ENCODE results near the gene NR2C2.

Gene NR2C2

GRCh38 chr3:15010664-15011063 lies 63.3 kb downstream of the NR2C2 start:
- TF ChIP-seq, protein P1, sequence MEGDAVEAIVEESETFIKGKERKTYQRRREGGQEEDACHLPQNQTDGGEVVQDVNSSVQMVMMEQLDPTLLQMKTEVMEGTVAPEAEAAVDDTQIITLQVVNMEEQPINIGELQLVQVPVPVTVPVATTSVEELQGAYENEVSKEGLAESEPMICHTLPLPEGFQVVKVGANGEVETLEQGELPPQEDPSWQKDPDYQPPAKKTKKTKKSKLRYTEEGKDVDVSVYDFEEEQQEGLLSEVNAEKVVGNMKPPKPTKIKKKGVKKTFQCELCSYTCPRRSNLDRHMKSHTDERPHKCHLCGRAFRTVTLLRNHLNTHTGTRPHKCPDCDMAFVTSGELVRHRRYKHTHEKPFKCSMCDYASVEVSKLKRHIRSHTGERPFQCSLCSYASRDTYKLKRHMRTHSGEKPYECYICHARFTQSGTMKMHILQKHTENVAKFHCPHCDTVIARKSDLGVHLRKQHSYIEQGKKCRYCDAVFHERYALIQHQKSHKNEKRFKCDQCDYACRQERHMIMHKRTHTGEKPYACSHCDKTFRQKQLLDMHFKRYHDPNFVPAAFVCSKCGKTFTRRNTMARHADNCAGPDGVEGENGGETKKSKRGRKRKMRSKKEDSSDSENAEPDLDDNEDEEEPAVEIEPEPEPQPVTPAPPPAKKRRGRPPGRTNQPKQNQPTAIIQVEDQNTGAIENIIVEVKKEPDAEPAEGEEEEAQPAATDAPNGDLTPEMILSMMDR (IDR thresholded peaks at IDR 0.05), result no peak
- TF ChIP-seq ZFX (IDR thresholded peaks at IDR 0.05; ENCODE audit: borderline replicate concordance), result no peak
- H3K27ac ChIP-seq, result no peak overlapping the region

DNA sequence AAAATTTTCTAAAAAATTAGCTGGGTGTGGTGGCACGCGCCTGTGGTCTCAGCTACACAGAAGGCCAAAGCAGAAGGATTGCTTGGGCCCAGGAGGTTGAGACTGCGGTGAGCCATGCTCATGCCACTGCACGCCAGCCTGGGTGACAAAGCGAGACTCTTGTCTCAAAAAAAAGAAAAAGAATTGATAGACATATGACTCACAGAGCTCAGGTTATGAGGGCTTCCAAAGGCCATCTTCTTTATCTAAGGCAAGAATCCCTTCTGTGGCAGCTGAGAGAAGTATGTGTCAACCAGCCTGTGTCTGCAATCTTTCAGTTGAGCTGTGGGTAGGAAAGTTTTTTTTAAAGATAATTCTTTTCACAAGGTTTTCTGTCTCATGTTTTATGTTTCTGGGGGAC lies 63.8 kb downstream of the NR2C2 start:
- H3K27ac ChIP-seq, result no peak overlapping the region
- TF ChIP-seq, protein P1 (IDR thresholded peaks at IDR 0.05), result no peak
- no peak for TF ChIP-seq ZFX (IDR thresholded peaks at IDR 0.05; ENCODE audit: borderline replicate concordance)

GRCh38 chr3:15014606-15015328 lies 67.4 kb downstream of the NR2C2 start:
- H3K27ac ChIP-seq, result no peak overlapping the region
- TF ChIP-seq ZFX (IDR thresholded peaks at IDR 0.05; ENCODE audit: borderline replicate concordance), result no peak
- TF ChIP-seq, protein P1 (IDR thresholded peaks at IDR 0.05), result no peak

DNA sequence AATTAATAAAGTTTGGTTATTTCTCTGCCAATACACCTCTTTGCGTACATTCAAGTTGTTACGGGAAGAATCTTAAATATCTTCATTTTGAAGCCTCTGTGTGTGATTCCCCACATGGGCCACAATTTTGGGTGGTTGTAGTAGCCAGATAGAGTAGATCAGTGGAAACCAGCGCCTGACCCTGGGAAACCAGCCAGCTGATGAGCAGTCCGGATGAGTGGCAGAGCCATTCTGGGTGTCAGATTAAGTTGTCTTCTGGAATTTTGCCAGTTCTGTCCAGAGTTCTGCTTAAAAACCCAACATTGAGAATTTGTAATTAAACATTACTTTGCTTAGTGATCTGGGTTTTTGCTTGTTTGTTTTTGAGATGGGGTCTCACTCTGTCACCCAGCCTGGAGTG lies 68.1 kb downstream of the NR2C2 start:
- TF ChIP-seq ZFX (IDR thresholded peaks at IDR 0.05; ENCODE audit: borderline replicate concordance), result no peak
- TF ChIP-seq, protein P1 (IDR thresholded peaks at IDR 0.05), result no peak
- no peak overlapping the region for H3K27ac ChIP-seq

DNA sequence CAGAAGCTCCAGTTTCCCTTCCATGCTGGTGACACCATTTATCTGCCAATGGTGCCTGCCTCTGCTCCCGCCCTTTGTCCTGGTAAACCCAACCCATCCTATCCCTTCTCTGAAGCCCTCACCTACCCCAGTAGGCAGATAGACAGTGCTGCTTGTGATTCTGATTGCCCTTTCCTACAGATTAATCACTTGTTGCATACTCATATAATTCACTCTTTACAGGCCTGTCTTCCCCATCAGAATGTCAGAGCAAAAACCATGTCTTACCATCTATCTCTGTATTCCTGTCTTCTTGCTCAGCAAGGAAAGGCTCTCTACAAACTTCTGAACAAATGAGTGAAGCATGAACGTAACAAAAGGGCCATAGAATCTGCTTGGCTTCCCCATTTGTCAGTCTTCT lies 69.8 kb downstream of the NR2C2 start:
- H3K27ac ChIP-seq, result no peak overlapping the region
- no peak for TF ChIP-seq ZFX (IDR thresholded peaks at IDR 0.05; ENCODE audit: borderline replicate concordance)
- TF ChIP-seq, protein P1 (IDR thresholded peaks at IDR 0.05), result no peak

DNA sequence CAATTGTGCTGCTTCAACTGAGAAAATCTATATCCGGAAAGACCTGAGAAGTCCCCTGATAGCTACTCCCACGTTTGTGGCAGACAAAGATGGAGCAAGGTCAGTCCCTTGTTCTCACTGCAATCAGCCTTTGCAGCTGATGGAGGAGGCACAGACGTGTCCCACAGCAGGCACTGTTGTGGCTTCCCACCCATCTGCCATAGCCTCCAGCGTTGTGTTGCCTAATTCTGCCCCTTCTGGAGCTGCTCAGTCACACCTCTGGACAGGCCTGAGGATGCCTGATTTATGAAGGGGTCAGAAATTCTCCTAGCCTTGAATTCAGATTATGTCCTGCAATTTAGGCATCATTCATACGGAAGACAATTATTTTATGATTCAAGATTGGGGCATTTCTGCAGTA lies 75.9 kb downstream of the NR2C2 start:
- no peak overlapping the region for H3K27ac ChIP-seq
- TF ChIP-seq, protein P1 (IDR thresholded peaks at IDR 0.05), result no peak
- no peak for TF ChIP-seq ZFX (IDR thresholded peaks at IDR 0.05; ENCODE audit: borderline replicate concordance)

GRCh38 chr3:15023719-15024118 lies 76.3 kb downstream of the NR2C2 start:
- TF ChIP-seq, protein P1 (IDR thresholded peaks at IDR 0.05), result no peak
- TF ChIP-seq ZFX (IDR thresholded peaks at IDR 0.05; ENCODE audit: borderline replicate concordance), result no peak
- H3K27ac ChIP-seq, result no peak overlapping the region
